GM18873 (cell line): ENCODE results near the gene SOCS7.

Experiments
- ATAC-seq: cut with Tn5 transposase; IDR thresholded peaks from one replicate; pipeline ENCODE4 v1.9.1; 2021; ENCODE audit warnings: mild to moderate bottlenecking, moderate library complexity, moderate number of reproducible peaks; ENCODE audit not compliant: unreplicated experiment, low FRiP score

Gene SOCS7

DNA sequence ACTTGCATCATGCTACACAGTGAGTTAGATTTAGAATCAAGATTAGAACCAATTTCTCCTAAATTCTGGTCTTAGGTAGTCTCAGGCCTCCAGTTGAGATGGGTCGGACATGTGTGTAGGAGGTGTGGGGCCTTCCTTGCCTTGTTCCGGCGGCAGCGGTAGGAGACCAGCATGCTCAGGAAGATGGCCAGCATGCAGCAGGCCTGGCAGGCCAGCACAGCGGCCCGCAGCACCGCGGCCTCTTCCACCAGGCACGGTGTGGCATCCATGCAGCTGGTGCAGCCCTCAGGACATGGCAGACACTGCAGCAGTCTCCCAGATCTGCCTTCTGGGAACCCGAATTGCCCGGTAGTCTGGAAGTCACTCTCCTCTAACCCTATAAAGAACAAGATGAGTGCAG lies 14.8 kb upstream of the SOCS7 start:
- no peak for ATAC-seq

GRCh38 chr17:38338053-38338452 lies 13.6 kb upstream of the SOCS7 start:
- no peak for ATAC-seq

DNA sequence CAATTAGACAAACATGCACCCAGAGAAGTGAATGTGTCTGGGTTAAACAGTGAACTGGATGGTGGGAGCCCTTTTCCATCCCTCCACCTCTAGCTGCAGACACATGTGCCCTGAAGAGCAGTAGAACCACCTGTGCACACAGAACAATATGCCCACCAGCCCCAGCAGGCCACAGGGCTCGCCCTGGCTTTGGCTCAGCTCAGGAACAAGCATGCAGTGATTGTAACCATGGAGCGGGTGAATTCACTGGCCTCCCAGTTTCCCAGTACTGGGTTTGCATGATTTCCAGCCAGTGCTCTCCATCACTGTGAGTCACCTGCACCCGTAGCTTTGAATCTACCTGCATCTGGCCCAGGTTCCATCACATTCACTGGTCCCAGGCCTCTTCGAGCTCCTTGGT lies 13.1 kb upstream of the SOCS7 start:
- ATAC-seq = no peak

- no peak for ATAC-seq
Observed at GRCh38 chr17:38339891-38340290, 11.8 kb upstream of the SOCS7 start.

GRCh38 chr17:38341035-38341721 lies 10.5 kb upstream of the SOCS7 start:
- ATAC-seq = no peak

DNA sequence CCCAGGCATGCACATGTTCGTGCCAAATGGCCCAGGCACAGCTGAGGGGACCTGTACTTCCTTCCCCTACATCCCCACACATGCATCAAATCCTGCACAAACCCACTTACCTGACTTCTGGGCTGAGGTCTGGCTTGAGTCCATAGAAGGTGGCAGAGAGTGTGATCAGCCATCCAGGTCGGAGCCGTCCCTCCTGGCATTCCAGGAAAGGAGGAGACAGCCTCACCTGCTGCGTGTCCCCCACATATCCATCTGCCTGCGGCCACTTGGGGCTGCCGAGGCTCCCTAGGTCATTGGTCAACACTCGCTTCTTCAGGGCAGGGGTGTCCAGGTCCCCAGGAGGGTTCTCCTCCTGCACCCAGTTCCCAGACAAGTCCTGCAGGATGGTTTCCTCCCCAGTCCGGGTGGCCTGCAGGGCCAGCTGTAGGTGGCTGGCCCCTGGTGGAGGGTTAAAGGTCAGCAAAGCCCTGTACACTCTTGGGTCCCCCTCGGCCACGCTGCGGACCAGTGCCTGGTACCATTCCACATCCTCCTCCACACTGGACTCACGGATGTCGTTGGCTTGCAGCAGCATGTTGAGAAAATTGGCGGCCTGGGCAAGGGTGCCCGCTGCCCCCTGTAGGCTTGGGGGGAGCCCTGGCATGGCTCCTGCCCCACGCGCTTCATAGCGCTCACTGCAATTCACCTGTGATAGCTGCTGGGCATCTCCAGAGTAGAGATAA lies 8.6 kb upstream of the SOCS7 start:
- ATAC-seq = no peak

DNA sequence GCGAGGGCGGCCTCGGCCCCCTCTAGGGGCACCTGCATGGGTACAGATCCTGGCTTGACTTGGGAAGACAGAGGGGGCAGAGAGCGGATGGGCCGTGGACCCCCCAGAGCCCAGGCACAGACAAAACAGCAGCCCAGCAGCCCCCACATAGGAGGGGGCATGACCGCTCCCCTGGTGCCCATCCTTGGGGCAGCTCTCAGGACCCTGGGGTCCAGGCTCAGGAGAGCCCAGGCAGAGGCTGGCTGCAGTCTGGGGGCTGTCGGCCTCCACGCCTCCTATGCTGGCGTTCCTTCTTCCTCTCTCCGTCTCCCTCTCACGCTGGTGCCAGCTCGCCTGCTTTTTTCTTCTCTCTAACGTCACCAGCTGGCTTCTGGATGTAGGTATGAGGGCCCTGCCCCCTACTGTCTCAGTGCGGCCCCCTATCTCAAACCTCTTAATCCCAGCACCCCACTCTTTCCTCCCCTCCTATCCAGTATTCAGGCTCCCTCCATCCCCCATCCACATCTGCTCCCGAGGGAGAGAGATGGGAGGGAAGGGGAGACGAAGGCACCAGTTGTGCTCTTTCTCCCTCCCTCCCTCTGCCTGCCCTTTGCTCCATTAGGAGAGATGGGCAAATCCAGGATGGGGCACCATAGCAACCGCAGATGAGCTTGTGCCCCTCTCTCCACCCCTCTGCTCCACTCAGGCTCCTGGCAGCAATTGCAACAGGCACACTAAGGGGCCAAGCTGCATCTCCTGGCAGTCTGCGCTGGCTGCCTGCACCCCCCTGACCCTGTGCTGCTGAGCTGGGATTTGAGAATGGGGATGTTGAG lies 7.8 kb upstream of the SOCS7 start, which contains the start of gene GPR179:
Gene GPR179 (minus strand): TSS at position 349 of the 812 bp plus-strand sequence. CDS start 167 bp downstream, at position 182.
- ATAC-seq = no peak

GRCh38 chr17:38344420-38344745 lies 7.3 kb upstream of the SOCS7 start:
- ATAC-seq = no peak

DNA sequence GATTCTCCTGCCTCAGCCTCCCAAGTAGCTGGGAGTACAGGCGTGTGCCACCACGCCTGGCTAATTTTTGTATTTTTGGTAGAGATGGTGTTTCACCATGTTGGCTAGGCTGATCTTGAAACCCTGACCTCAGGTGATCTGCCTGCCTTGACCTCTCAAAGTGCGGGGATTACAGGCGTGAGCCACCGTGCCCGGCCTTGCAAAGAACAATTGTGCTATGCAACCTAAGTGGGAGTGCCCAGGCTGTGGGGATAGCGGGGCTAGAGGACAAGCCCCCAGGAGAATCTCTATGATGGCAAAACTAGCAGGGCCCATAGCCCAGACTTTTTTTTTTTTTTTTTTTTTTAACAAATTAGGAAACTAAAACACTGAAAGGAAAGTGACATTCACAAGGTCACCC lies 5.9 kb upstream of the SOCS7 start:
- no peak for ATAC-seq

- no peak for ATAC-seq
Observed at GRCh38 chr17:38349097-38349730, 2.4 kb upstream of the SOCS7 start.

GRCh38 chr17:38350035-38350434 lies 1.6 kb upstream of the SOCS7 start:
- no peak for ATAC-seq

GRCh38 chr17:38352245-38353085 lies 821 bp downstream of the SOCS7 start:
- ATAC-seq = peak; percentile 7

DNA sequence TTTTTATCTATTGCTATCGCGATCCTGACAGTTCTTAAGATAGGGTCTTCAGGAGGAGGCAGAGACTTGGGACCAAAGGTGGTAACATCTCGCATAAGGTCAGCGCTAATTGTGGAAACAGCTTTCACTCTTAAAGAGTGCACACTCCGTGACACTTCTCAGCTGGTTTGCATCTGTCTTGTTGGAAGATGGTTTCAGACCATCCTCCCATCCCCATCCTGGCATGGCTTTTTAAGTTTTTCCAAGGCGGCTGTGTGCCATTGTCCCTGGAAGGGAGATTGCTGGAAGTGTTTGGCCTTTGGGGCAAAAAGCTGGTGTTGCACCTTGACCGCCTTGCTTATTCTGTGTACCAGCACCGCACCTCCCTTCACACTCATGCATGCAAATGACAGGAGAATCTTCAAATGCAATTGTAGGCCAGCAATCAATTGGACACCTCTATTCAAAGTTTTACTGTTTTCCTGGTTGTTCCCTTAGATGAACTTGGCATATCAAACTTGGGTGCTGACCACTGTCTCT lies 1.5 kb downstream of the SOCS7 start:
- ATAC-seq = no peak

DNA sequence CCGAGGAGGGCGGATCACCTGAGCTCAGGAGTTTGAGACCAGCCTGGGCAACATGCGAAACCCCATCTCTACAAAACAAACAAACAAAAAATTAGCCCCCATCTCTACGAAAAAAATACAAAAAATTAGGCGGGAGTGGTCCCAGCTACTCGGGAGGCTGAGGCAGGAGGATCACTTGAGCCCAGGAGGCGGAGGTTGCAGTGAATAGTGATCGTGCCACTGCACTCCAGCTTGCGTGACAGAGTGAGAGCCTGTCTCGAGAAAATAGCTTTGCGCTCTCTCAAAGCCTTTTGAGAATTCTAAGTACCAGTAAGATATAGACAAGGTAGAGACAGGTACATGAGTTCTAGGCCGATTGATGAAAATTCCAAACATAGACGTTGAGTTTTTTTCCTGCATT lies 2.0 kb downstream of the SOCS7 start:
- ATAC-seq = no peak

DNA sequence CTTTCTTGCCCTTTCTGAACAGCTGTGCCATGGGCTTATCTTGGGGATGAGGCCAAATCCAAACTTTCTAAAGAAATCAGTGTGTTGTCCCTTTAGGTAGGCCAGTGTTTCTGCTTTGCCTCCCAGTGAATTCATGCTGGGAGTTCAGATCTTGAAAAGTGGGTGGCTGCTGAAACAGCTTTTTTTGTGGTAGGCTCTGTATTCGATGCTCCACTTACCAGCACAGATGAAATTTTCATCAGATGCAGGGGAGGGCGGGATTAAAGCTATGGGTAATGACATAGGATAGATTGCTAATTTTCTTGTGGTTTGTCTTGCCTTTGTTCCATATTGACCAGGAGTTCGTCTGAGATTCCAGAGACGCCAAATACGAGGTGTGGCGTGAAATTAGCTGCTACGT lies 2.8 kb downstream of the SOCS7 start:
- no peak for ATAC-seq

GRCh38 chr17:38355251-38355650 lies 3.6 kb downstream of the SOCS7 start:
- no peak for ATAC-seq

DNA sequence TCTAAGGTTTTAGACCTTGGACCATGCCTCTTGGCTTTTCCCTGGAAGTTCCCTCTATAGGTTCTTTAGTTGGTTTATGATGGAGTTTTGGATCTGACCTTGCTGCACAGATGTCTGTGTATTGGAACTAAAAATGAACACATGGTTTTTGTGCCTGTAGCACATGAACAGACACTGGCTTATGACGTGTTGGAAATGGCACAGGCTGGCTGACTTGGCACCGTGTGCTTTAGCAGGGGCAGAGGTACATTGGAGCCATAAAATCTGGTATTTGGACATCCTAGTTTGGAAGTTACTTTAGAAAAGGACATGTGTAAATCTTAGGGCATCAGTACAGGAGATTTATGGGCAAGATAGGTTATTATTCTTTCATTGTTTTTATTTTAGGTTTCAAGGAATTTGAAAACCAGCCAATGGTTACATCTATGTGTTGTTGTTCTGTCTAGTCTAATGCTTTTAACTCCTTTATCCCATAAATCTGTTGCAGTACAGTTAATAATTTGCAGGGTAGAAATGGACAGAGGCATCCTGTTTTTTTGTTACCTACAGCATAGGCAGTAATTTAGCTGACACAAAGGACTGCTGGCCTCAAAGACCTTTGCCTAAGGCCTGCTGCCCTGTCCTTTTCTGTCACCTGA lies 6.0 kb downstream of the SOCS7 start:
- no peak for ATAC-seq

GRCh38 chr17:38358586-38359513 lies 7.2 kb downstream of the SOCS7 start:
- ATAC-seq = no peak
